ENCODE results near the gene MYADML2.
"Not testable (repeated sequence)": the region's sequence is repeated elsewhere in the genome, so short reads cannot be mapped to it uniquely, and the experiment has no call there.

The MYADML2 gene

DNA sequence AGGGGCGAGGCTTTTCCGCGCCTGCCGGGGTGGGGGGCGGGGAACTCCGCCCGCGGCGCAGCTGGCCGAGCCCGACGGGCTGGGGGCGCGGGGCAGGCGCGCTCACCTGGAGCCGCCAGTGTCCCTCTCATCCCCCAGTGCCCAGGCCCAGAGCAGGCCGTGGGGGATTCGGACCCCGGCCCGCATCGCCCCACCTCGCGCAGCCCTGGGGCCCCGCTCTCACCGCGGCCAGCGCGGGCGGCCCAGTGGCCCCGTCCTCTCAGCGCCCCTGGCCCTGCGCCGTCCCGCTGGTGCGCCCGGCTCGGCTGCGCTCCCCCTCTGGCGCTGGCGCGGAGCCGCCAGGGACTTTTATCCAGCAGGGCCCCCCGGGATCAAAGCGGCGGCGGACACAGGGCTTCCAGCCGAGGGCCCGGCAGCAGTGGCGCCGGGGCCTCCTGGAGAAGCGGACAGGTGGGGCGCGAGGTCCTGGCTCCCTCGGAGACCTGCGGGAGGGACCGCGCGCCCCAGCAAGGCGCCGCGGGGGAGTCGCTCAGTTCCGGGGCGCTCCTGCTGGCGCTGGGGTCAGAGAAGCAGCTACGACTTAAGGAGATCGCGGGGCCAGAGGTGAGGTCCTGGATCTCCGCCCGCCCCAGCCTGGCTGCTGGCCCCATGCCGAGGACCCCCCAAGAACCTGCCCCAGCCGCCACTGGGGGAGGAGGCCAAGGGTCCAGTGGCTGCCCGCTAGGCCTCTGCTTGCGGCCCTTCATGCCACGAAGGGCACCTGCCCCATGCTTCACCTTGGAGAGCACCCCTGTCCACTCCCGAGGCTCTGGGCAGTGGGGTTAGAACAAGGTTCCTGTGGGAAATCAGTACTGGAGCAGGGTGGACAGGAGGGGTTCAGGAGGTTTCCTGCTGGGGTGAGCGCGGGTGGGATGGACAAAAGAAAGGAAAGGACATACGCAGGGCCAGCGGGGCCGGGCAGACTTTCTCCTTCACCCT is 14.8 kb upstream of the MYADML2 start:
- no peak for DNase-seq
- in situ Hi-C loops (cut with HindIII; ENCODE audit: low pct_ligation_motif_present, low pct_unique_long_range_greater_than_20kb, low sequenced_read_pairs): no loop called here

GRCh38 chr17:81961087-81961511 is 14.1 kb upstream of the MYADML2 start, which contains the start of gene NOTUM:
TSS of gene NOTUM (minus strand) at chr17:81961187. CDS start at chr17:81960909, 278 bp downstream.
- in situ Hi-C loops (cut with HindIII; ENCODE audit: low pct_ligation_motif_present, low pct_unique_long_range_greater_than_20kb, low sequenced_read_pairs): no loop called here
- peak; percentile 53 for DNase-seq

GRCh38 chr17:81960130-81960958 is 13.3 kb upstream of the MYADML2 start:
- in situ Hi-C loops (cut with HindIII; ENCODE audit: low pct_ligation_motif_present, low pct_unique_long_range_greater_than_20kb, low sequenced_read_pairs): no loop called here
- no peak for DNase-seq

- in situ Hi-C loops (cut with HindIII; ENCODE audit: low pct_ligation_motif_present, low pct_unique_long_range_greater_than_20kb, low sequenced_read_pairs): no loop called here
- DNase-seq: peak; percentile 64
These were observed 12.5 kb upstream of the MYADML2 start for GRCh38 chr17:81959362-81960129.

GRCh38 chr17:81958633-81959342 is 11.8 kb upstream of the MYADML2 start:
- DNase-seq: no peak
- in situ Hi-C loops (cut with HindIII; ENCODE audit: low pct_ligation_motif_present, low pct_unique_long_range_greater_than_20kb, low sequenced_read_pairs): no loop called here

DNA sequence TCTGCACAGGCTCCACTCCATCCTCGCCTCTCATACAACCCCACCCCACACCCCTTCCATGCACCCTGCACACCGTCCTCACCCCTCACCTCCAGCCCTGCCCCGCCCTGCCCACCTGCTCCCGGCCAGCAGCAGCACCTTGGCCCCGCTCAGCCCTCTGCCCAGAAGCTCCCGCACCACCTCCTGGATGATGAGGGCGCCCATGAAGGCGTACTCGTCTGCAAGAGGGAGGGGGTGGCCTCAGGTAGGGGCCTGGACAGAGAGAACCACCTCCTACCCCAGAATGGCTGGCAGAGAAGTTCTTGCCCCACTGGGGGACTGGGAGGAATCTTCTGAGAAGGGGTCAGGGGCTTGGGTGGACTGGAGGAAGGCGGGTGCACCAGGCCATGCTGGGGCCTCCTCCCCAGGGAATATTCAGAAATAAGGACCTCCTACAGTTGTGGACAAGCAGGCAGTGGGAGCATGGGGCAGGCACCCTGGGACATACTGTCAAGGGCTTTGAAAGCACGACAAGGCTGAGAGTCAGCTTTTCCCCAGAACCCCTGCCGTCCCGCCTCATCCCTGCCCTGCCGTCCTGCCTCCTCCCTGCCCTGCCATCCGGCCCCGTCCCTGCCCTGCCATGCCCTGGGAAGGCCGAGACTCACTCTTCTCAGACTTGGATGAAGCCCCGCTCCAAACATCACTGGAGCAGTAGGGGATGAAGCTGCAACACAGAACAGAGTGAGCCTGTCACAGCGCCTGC is 10.8 kb upstream of the MYADML2 start:
- no peak for DNase-seq
- in situ Hi-C loops (cut with HindIII; ENCODE audit: low pct_ligation_motif_present, low pct_unique_long_range_greater_than_20kb, low sequenced_read_pairs): no loop called here

GRCh38 chr17:81956607-81957589 is 9.9 kb upstream of the MYADML2 start:
- no peak for DNase-seq
- in situ Hi-C loops (cut with HindIII; ENCODE audit: low pct_ligation_motif_present, low pct_unique_long_range_greater_than_20kb, low sequenced_read_pairs): no loop called here

GRCh38 chr17:81955756-81956544 is 8.9 kb upstream of the MYADML2 start:
- no peak for DNase-seq
- in situ Hi-C loops (cut with HindIII; ENCODE audit: low pct_ligation_motif_present, low pct_unique_long_range_greater_than_20kb, low sequenced_read_pairs): no loop called here

- in situ Hi-C loops (cut with HindIII; ENCODE audit: low pct_ligation_motif_present, low pct_unique_long_range_greater_than_20kb, low sequenced_read_pairs): no loop called here
- DNase-seq: no peak
These were observed 8.1 kb upstream of the MYADML2 start for GRCh38 chr17:81955058-81955681.

DNA sequence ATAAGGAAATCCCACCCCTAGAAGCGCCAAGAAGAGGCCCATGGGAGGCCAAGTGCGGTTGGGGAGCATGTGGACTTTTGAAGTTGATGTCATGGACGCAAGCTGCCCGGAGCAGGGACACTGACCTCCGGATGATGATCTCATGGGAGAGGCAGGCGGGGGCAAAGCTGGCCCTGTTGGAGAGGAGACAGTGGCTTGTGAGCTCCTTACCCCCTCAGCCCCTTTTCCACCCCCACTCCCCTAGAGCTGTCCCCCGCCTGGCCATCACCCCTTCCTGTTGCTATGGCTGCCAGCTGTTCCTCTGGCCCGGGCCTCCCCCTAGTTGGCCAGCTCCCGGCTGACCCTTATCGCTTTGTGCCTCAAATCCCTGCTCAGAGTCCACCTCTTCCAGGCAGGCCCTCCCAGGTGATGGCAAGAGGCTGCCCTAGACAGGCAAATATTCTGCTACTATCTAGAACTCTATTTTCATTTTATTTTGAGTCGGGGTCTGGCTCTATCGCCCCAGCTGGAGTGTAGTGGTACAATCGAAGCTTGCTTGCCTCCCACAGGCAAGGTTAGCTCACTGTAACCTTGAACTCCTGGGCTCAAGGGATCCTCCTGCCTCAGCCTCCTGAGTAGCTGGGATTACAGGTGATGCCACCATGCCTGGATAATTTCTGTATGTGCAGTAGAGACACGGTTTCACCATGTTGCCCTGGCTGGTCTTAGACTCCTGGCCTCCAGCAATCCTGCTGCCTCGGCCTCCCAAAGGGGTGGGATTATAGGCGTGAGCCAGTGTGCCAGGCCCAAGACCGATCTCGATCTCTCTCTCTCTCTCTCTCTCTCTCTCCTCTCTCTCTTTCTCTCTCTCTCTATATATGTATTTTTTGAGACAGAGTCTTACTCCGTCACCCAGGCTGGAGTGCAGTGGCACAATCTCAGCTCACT is 7.4 kb upstream of the MYADML2 start:
- in situ Hi-C loops (cut with HindIII; ENCODE audit: low pct_ligation_motif_present, low pct_unique_long_range_greater_than_20kb, low sequenced_read_pairs): no loop called here
- no peak for DNase-seq

- in situ Hi-C loops (cut with HindIII; ENCODE audit: low pct_ligation_motif_present, low pct_unique_long_range_greater_than_20kb, low sequenced_read_pairs); DNase-seq: not testable (repeated sequence)
These were observed 6.4 kb upstream of the MYADML2 start for GRCh38 chr17:81953443-81953842.

DNA sequence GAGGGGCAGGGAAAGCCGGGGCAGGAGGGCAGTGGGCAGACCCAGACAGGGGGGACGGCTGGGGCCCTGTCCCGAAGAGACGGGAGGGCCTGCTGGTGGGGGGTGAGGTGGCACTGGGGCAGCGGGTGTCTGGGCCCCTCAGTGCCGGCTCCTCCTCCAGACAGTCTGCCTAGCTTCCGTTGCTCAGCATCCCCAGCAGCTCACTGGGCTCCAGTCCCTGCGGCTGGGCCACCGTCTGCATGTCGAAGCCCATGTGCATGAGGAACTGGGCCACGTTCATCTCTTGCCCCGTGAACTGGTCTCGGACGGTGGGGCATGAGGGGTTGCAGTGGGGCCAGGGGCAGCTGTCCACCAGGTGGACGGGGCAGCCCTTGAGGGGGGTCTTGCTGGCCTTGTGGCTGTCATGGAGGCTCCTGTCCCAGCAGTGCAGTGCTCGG is 5.8 kb upstream of the MYADML2 start:
- in situ Hi-C loops (cut with HindIII; ENCODE audit: low pct_ligation_motif_present, low pct_unique_long_range_greater_than_20kb, low sequenced_read_pairs): no loop called here
- no peak for DNase-seq

DNA sequence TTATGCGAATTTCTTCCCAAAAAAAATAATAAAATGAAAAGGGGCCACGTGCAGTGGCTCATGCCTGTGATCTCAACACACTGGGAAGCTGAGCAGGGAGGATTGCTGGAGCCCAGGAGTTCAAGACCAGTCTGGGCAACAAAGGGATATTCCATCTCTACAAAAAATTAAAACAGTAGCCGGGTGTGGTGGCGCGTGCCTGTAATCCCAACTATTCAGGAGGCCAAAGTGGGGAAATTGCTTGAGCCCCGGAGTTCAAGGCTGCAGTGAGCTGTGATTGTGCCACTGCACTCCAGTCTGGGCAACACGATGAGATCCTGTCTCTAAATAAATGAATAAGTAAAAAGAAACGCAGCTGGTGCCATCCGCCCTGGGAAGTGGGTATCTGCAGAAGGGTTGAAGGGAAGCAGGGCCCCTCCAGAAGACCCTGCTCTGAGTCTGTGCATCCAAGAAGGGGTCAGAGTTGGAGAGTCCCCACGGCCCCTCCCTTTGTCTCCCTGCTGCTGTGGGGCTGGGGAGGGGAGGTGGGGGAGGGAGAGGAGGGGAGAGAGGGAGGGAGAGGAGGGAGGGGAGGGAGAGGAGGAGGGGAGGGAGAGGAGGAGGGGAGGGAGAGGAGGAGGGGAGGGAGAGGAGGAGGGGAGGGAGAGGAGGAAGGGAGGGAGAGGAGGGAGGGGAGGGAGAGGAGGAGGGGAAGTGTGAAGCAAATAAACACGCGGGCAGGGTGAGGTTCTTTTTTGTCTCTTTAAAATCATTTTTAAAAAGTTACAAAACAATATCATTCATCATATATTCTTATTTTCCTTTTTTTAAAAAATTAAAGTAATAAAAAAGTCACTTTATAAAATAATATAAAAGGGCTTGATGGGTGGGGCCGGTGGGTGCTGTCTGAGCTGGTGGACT is 5.0 kb upstream of the MYADML2 start:
- in situ Hi-C loops (cut with HindIII; ENCODE audit: low pct_ligation_motif_present, low pct_unique_long_range_greater_than_20kb, low sequenced_read_pairs): no loop called here
- no peak for DNase-seq

Measured in ACHN (cell line).